ENCODE measurements around the gene DYSF. TPM values are rescaled to one million over a fixed set of nuclear protein-coding genes. Genes with fewer than 3 reads are reported as not detected.

The DYSF gene
- total RNA-seq, 1 experiment from 2014 or later: 0.89 TPM

DNA sequence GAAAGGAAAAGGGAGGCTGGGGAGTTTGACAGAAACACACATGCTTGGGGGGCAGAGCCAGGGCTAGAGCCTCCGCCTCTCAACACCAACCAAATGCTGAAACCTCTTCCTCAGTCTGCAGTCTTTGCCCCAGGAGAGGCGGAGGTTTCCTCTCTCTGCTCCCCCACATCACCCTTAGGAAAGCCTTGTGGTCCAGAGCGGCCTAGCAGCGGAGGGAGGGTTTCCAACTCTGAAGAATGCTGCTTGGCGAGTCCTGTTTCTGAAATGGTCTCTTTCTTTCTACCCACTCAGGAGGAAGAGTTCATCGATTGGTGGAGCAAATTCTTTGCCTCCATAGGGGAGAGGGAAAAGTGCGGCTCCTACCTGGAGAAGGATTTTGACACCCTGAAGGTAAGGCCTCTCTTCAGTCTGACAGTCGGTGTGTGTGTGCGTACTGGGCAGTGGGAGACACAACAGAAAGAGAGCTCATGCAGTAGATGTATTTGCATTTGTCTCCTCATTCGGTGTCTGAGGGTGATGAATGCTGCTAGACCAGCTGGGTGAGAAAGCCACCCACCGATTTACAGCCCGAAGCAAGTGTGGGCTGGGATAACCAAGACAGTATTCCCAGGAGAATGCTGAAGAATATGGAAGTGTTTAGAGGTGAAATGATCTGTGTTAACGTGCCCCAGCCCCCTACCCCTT lies 190.5 kb downstream of the DYSF start:
- Histone ChIP-seq H3K9ac (ENCODE audit: low read length) (no peak overlapping the region), H3K4me1 (ENCODE audit: control insufficient read depth in 1 of 2, insufficient read depth in 2 of 2, low read length in 2 of 2) (peaks cover 0 to 8% of the 10 kb centered on the region in 2 experiments; a peak in 2 of 4 replicates), H3K4me3 (replicated peaks in 1 of 2; ENCODE audit: low read depth in 1 of 2, low read length in 2 of 2) (no peak overlapping the region), H2AFZ (ENCODE audit: low read depth, low read length, poor library complexity, severe bottlenecking) (no peak overlapping the region), H4K20me1 (ENCODE audit: insufficient read depth) (no peaks in the 10 kb centered on the region), H3K9me3 (ENCODE audit: control insufficient read depth in 1 of 2, insufficient read depth in 1 of 2, low read depth in 1 of 2, low read length in 2 of 2) (no peaks in the 10 kb centered on the region), H3K27ac (ENCODE audit: low read depth, low read length) (no peak overlapping the region), H3K79me2 (ENCODE audit: insufficient read depth, low read length) (no peaks in the 10 kb centered on the region), H3K9me2 (ENCODE audit: insufficient read depth) (no peaks in the 10 kb centered on the region), H3K27me3 (ENCODE audit: insufficient read depth, low read length) (no peaks in the 10 kb centered on the region), H3K4me2 (ENCODE audit: low read length) (no peak overlapping the region), H3K36me3 (ENCODE audit: control insufficient read depth in 1 of 2, insufficient read depth in 2 of 2, low read length in 2 of 2) (no peaks in the 10 kb centered on the region)
- CTCF ChIA-PET: no interaction called here
- intact Hi-C loops (cut with micrococcal nuclease): no loop called here
- POLR2A ChIA-PET: no interaction called here
- RAD21 ChIA-PET (ENCODE audit: low non-redundant PET in 1 of 2, low total read pairs in 2 of 2, uncharacterized antibody in 2 of 2, unreplicated experiment in 2 of 2): no interaction called here
- no TSS peak for BruUV-seq (replicated peaks)
- no peak for ATAC-seq
- TF ChIP-seq, protein P1, sequence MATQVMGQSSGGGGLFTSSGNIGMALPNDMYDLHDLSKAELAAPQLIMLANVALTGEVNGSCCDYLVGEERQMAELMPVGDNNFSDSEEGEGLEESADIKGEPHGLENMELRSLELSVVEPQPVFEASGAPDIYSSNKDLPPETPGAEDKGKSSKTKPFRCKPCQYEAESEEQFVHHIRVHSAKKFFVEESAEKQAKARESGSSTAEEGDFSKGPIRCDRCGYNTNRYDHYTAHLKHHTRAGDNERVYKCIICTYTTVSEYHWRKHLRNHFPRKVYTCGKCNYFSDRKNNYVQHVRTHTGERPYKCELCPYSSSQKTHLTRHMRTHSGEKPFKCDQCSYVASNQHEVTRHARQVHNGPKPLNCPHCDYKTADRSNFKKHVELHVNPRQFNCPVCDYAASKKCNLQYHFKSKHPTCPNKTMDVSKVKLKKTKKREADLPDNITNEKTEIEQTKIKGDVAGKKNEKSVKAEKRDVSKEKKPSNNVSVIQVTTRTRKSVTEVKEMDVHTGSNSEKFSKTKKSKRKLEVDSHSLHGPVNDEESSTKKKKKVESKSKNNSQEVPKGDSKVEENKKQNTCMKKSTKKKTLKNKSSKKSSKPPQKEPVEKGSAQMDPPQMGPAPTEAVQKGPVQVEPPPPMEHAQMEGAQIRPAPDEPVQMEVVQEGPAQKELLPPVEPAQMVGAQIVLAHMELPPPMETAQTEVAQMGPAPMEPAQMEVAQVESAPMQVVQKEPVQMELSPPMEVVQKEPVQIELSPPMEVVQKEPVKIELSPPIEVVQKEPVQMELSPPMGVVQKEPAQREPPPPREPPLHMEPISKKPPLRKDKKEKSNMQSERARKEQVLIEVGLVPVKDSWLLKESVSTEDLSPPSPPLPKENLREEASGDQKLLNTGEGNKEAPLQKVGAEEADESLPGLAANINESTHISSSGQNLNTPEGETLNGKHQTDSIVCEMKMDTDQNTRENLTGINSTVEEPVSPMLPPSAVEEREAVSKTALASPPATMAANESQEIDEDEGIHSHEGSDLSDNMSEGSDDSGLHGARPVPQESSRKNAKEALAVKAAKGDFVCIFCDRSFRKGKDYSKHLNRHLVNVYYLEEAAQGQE (IDR thresholded peaks at IDR 0.05; ENCODE audit: low read depth): no peak
- no peak for TF ChIP-seq EZH2phosphoT487 (IDR thresholded peaks at IDR 0.05; ENCODE audit: borderline replicate concordance)
- no peak for TF ChIP-seq CEBPB (IDR thresholded peaks at IDR 0.05; ENCODE audit: low read depth)
- TF ChIP-seq SIN3A (IDR thresholded peaks at IDR 0.05; ENCODE audit: low read depth): no peak
- TF ChIP-seq FOSL1 (IDR thresholded peaks at IDR 0.05; ENCODE audit: low read depth): no peak
- TF ChIP-seq EGR1 (IDR thresholded peaks at IDR 0.05; ENCODE audit: low read depth): no peak
- TF ChIP-seq, protein P2, sequence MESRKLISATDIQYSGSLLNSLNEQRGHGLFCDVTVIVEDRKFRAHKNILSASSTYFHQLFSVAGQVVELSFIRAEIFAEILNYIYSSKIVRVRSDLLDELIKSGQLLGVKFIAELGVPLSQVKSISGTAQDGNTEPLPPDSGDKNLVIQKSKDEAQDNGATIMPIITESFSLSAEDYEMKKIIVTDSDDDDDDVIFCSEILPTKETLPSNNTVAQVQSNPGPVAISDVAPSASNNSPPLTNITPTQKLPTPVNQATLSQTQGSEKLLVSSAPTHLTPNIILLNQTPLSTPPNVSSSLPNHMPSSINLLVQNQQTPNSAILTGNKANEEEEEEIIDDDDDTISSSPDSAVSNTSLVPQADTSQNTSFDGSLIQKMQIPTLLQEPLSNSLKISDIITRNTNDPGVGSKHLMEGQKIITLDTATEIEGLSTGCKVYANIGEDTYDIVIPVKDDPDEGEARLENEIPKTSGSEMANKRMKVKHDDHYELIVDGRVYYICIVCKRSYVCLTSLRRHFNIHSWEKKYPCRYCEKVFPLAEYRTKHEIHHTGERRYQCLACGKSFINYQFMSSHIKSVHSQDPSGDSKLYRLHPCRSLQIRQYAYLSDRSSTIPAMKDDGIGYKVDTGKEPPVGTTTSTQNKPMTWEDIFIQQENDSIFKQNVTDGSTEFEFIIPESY (IDR thresholded peaks at IDR 0.05; ENCODE audit: extremely low read depth, insufficient replicate concordance, low read length): no peak
- TF ChIP-seq ELF1 (IDR thresholded peaks at IDR 0.05; ENCODE audit: borderline replicate concordance, low read depth): no peak
- no peak for TF ChIP-seq POLR2AphosphoS5 (IDR thresholded peaks at IDR 0.05; ENCODE audit: low read depth, low read length)
- no peak for TF ChIP-seq SRF (IDR thresholded peaks at IDR 0.05; ENCODE audit: low read depth)
- TF ChIP-seq SP1 (IDR thresholded peaks at IDR 0.05; ENCODE audit: low read depth): no peak
- no peak for TF ChIP-seq YY1 (IDR thresholded peaks at IDR 0.05; ENCODE audit: extremely low read depth, insufficient replicate concordance, low read depth, low read length)
- TF ChIP-seq, protein P3, sequence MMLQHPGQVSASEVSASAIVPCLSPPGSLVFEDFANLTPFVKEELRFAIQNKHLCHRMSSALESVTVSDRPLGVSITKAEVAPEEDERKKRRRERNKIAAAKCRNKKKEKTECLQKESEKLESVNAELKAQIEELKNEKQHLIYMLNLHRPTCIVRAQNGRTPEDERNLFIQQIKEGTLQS (IDR thresholded peaks at IDR 0.05): no peak
- no peak for TF ChIP-seq EZH2 (IDR thresholded peaks at IDR 0.05)
- no peak for TF ChIP-seq ZNF274 (IDR thresholded peaks at IDR 0.05; ENCODE audit: low read depth, low read length)
- TF ChIP-seq CBX3 (IDR thresholded peaks at IDR 0.05; ENCODE audit: low read depth): no peak
- TF ChIP-seq, protein P4, sequence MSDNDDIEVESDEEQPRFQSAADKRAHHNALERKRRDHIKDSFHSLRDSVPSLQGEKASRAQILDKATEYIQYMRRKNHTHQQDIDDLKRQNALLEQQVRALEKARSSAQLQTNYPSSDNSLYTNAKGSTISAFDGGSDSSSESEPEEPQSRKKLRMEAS (IDR thresholded peaks at IDR 0.05): no peak
- no peak for TF ChIP-seq JUND (IDR thresholded peaks at IDR 0.05)
- no peak for TF ChIP-seq ZFX (IDR thresholded peaks at IDR 0.05)
- no peak for TF ChIP-seq RAD21 (IDR thresholded peaks at IDR 0.05; ENCODE audit: low read depth)
- no peak for DNase-seq (ENCODE audit: low read depth, low spot score)
